ENCODE measurements around the gene PRKCD.

Gene PRKCD

GRCh38 chr3:53163444-53164387 lies 2.7 kb downstream of the PRKCD start:
- peak overlapping the region; percentile 97 for H3K4me3 ChIP-seq (ENCODE audit: low read depth, low read length)
- peak; percentile 45 for DNase-seq (ENCODE audit: low read depth)
- no peak for TF ChIP-seq CTCF (IDR thresholded peaks at IDR 0.05; ENCODE audit: low read depth, low read length)
- TF ChIP-seq MYC (IDR thresholded peaks at IDR 0.05; ENCODE audit: low read depth, low read length), result no peak
- TF ChIP-seq MAX (IDR thresholded peaks at IDR 0.05; ENCODE audit: low read depth, low read length), result no peak
- no peak for TF ChIP-seq POLR2A (IDR thresholded peaks at IDR 0.05; ENCODE audit: extremely low read depth, insufficient read length)

GRCh38 chr3:53164911-53165310 lies 3.9 kb downstream of the PRKCD start:
- H3K4me3 ChIP-seq (ENCODE audit: low read depth, low read length), result peak overlapping the region; percentile 16
- no peak for DNase-seq (ENCODE audit: low read depth)
- TF ChIP-seq MYC (IDR thresholded peaks at IDR 0.05; ENCODE audit: low read depth, low read length) (no peak), CTCF (IDR thresholded peaks at IDR 0.05; ENCODE audit: low read depth, low read length) (no peak), POLR2A (IDR thresholded peaks at IDR 0.05; ENCODE audit: extremely low read depth, insufficient read length) (no peak), MAX (IDR thresholded peaks at IDR 0.05; ENCODE audit: low read depth, low read length) (no peak)

- TF ChIP-seq POLR2A (IDR thresholded peaks at IDR 0.05; ENCODE audit: extremely low read depth, insufficient read length), result no peak
- no peak for TF ChIP-seq CTCF (IDR thresholded peaks at IDR 0.05; ENCODE audit: low read depth, low read length)
- TF ChIP-seq MYC (IDR thresholded peaks at IDR 0.05; ENCODE audit: low read depth, low read length), result no peak
- TF ChIP-seq MAX (IDR thresholded peaks at IDR 0.05; ENCODE audit: low read depth, low read length), result no peak
- peak overlapping the region; percentile 49 for H3K4me3 ChIP-seq (ENCODE audit: low read depth, low read length)
- DNase-seq (ENCODE audit: low read depth), result peak; percentile 56
Measured at GRCh38 chr3:53166206-53166605, 5.2 kb downstream of the PRKCD start.

GRCh38 chr3:53166781-53167291 lies 5.8 kb downstream of the PRKCD start:
- no peak for TF ChIP-seq CTCF (IDR thresholded peaks at IDR 0.05; ENCODE audit: low read depth, low read length)
- TF ChIP-seq MYC (IDR thresholded peaks at IDR 0.05; ENCODE audit: low read depth, low read length), result no peak
- 0 out of 2 replicates have a peak, but pooled peaks have one; percentile 63 for TF ChIP-seq MAX (IDR thresholded peaks at IDR 0.05; ENCODE audit: low read depth, low read length)
- peak; percentile 94 for DNase-seq (ENCODE audit: low read depth)
- H3K4me3 ChIP-seq (ENCODE audit: low read depth, low read length), result peak overlapping the region; percentile 49

GRCh38 chr3:53167418-53168174 lies 6.6 kb downstream of the PRKCD start:
- peak; percentile 60 for DNase-seq (ENCODE audit: low read depth)
- H3K4me3 ChIP-seq (ENCODE audit: low read depth, low read length), result peak overlapping the region; percentile 42
- TF ChIP-seq MAX (IDR thresholded peaks at IDR 0.05; ENCODE audit: low read depth, low read length) (no peak), POLR2A (IDR thresholded peaks at IDR 0.05; ENCODE audit: extremely low read depth, insufficient read length) (no peak), MYC (IDR thresholded peaks at IDR 0.05; ENCODE audit: low read depth, low read length) (no peak), CTCF (IDR thresholded peaks at IDR 0.05; ENCODE audit: low read depth, low read length) (no peak)

Measured in NB4 (cell line).